GM19468 (cell line): ENCODE measurements around the gene SGO2.
"Not testable (repeated sequence)": the region's sequence is repeated elsewhere in the genome, so short reads cannot be mapped to it uniquely, and the experiment has no call there.

Experiments used
- ATAC-seq: cut with Tn5 transposase; IDR thresholded peaks from one replicate; pipeline ENCODE4 v1.9.1; 2021; ENCODE audit warnings: mild to moderate bottlenecking, moderate library complexity, moderate number of reproducible peaks; ENCODE audit not compliant: unreplicated experiment; ENCODE audit errors: extremely low read depth

Gene SGO2

GRCh38 chr2:200588076-200588678 is 62.2 kb downstream of the SGO2 start:
- ATAC-seq = no peak

GRCh38 chr2:200590090-200590489 is 64.1 kb downstream of the SGO2 start:
- no peak for ATAC-seq

GRCh38 chr2:200591308-200591707 is 65.3 kb downstream of the SGO2 start:
- ATAC-seq = no peak

GRCh38 chr2:200592406-200593075 is 66.5 kb downstream of the SGO2 start:
- no peak for ATAC-seq

- ATAC-seq = no peak
These were observed 67.9 kb downstream of the SGO2 start for GRCh38 chr2:200593905-200594304.

GRCh38 chr2:200595913-200596312 is 69.9 kb downstream of the SGO2 start:
- no peak for ATAC-seq

GRCh38 chr2:200596774-200597570 is 71.0 kb downstream of the SGO2 start:
- ATAC-seq = no peak

- ATAC-seq = no peak
These were observed 73.2 kb downstream of the SGO2 start for GRCh38 chr2:200599206-200599605.

GRCh38 chr2:200600549-200601225 is 74.7 kb downstream of the SGO2 start:
- ATAC-seq = no peak

GRCh38 chr2:200602584-200602983 is 76.6 kb downstream of the SGO2 start:
- no peak for ATAC-seq

- no peak for ATAC-seq
These were observed 78.0 kb downstream of the SGO2 start for GRCh38 chr2:200603972-200604371.

- no peak for ATAC-seq
These were observed 78.7 kb downstream of the SGO2 start for GRCh38 chr2:200604571-200605255.

GRCh38 chr2:200608341-200609027 is 82.5 kb downstream of the SGO2 start:
- no peak for ATAC-seq

GRCh38 chr2:200609028-200609614 is 83.1 kb downstream of the SGO2 start:
- ATAC-seq = no peak

- ATAC-seq = not testable (repeated sequence)
These were observed 84.2 kb downstream of the SGO2 start for GRCh38 chr2:200610217-200610616.

GRCh38 chr2:200613692-200614091 is 87.7 kb downstream of the SGO2 start:
- no peak for ATAC-seq

- ATAC-seq = no peak
These were observed 88.2 kb downstream of the SGO2 start for GRCh38 chr2:200614249-200614648.

GRCh38 chr2:200615247-200615646 is 89.2 kb downstream of the SGO2 start:
- no peak for ATAC-seq

GRCh38 chr2:200616193-200616592 is 90.2 kb downstream of the SGO2 start:
- ATAC-seq = no peak
